GM04503 (cell line): Measurements from ENCODE around the gene NIFK.
"Not testable (repeated sequence)": the region's sequence is repeated elsewhere in the genome, so short reads cannot be mapped to it uniquely, and the experiment has no call there.

Experiments used
- DNase-seq: peaks from one replicate; pipeline ENCODE4 v3.0.0-alpha.2; 2012; ENCODE audit warnings: low read depth

The NIFK gene

DNA sequence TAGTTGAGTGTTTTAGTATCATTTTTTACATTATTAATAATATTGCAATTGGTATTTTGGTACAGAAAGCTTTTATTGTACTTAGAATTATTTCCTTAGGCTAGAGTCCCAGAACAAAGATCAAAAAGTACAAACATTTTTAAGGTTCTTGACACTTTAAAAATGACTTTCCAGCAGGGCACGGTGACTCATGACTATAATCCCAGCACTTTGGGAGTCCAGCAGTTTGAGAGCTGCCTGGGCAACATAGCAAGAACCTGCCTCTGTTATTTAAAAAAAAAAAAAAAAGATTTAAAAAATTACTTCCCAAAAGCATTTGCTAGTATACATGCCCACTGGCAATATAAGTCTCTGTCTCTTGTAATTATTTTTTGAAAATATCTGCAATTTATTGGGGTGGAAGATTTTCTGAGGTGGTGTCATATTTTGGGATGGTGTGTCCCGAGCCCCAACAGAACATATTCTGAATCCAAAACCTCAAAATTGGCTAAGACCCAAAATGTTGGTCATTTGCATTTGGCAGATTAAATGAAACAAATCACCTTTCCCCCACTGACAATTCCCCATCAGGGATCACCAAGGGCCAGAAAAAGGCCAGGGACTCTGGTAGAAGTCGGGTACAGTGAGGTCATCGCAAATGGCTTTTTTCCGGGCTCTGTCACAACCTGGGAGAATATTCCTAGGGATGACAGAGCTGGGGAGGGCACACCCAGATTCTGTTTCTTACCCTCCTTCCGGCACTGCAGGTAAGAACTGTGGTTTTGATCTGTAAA lies 42.1 kb downstream of the NIFK start:
- DNase-seq = no peak

DNA sequence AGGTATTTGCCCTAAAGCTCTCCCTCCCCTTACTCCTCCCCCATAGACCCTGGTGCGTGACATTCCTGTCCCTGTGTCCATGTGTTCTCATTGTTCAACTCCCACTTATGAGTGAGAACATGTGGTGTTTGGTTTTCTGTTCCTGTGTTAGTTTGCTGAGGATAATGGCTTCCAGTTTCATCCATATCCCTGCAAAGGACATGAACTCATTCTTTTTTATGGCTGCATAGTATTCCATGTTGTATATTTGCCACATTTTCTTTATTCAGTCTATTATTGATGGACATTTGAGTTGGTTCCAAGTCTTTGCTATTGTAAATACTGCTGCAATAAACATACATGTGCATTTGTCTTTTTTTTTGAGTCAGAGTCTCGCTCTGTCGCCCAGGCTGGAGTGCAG lies 46.1 kb downstream of the NIFK start:
- not testable (repeated sequence) for DNase-seq

DNA sequence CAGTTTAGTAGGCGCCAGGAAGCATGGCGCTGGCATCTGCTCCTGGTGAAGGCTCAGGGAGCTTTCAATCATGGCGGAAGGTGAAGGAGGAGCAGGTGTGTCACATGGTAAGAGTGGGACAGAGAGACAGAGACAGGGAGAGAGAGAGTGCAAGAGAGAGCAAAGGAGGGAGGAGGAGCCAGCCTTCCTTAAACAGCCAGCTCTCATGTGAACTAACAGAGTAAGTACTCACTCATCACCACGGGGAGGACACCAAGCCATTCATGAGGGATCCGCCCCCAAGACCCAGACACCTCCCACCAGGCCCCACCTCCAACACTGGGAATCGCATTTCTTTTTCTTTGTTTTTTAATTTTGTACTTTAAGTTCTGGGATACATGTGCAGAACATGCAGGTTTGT lies 46.6 kb downstream of the NIFK start:
- DNase-seq = no peak

DNA sequence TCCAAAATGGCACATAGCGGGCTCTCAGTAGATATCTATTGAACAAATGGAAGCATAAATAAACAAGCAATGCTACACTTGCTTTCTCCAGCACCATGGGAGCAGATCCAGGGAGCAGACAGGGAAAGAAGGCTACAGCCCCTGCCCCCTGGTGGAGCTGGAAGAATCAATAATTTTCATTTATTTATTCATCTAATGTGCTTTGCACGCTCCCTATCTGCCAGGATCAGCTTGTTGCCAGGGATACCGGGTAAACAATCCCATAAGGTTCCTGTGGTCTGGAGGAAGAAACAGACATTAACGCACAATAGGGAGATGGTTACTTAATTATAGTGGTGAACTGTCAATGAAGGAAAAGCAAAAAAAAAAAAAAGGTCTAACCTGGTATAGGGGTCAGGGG lies 47.3 kb downstream of the NIFK start:
- DNase-seq = no peak

DNA sequence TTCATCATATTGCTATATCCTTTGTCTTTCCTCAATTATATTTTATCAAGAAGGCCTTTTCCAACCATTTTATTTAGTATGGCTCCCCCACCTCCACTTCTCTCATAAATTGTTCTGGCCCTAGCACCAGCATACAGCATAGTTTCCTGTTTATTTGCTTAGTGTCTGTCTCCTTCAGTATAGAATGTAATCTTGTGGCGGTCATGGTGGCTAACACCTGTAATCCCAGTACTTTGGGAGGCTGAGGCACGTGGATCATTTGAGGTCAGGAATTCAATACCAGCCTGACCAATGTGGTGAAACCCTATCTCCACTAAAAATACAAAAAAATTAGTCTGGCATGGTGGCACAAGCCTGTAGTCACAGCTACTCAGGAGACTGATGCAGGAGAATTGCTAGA lies 47.9 kb downstream of the NIFK start:
- no peak for DNase-seq

DNA sequence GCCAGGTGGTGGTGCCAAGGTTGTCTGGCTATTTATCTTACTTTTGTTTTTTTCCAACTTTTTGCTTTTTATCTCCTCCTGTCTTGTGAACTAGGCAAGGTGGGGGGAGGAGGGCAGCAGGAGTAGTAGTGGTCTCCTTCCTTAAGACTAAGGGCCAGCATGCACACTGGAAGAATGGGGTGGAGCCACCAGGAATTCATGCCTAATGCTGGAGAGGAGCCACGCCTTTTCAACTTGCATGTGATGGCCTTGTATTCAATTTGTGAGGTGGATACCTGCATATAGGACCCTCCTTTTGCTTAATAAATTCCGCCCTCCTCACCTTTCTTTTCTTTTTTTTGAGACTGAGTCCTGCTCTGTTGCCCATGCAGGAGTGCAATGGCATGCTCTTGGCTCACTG lies 49.8 kb downstream of the NIFK start:
- DNase-seq = no peak

DNA sequence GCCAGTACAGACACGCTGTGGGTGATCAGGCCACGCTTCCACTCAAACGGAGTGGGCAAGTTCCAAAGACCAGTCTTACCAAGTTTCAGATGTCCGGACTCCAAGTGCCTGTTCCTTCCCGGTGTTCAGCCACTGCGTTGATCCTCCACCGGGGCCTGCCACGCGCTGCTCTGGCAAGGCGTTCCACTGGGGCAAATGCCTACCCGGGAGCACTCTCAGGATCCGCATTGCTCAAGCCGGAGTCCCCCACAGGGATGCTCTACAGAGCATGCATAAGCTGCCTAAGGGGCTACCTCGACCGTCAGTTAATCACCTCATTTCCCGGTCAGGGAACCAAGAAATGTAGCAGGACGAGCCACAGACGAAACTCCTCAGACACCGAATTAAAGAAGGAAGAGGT lies 50.5 kb downstream of the NIFK start:
- no peak for DNase-seq

- DNase-seq = no peak
Observed at GRCh38 chr2:121682396-121683298, 54.0 kb downstream of the NIFK start.

DNA sequence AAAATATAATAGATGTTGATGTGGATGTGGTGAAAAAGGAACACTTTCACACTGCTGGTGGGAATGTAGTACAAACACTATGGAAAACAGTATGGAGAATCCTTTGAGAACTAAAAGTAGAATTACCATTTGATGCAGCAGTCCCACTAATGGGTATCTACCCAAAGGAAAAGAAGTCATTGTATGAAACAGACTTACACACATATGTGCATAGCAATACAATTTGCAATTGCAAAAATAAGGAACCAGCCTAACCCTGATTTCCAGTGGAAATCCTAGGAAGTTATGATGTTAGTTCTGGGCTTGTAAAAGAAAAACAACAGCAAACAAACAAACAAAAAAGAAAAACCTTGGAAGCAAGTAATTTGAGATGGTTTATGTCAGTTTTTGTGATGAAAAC lies 58.8 kb downstream of the NIFK start:
- no peak for DNase-seq
